HG03558 (cell line): ENCODE results near the gene VWA2.

ENCODE experiments used
- ATAC-seq: cut with Tn5 transposase; IDR thresholded peaks from one replicate; pipeline ENCODE4 v1.9.1; 2021; ENCODE audit warnings: moderate number of reproducible peaks; ENCODE audit not compliant: unreplicated experiment; ENCODE audit errors: extremely low read depth

VWA2 gene

DNA sequence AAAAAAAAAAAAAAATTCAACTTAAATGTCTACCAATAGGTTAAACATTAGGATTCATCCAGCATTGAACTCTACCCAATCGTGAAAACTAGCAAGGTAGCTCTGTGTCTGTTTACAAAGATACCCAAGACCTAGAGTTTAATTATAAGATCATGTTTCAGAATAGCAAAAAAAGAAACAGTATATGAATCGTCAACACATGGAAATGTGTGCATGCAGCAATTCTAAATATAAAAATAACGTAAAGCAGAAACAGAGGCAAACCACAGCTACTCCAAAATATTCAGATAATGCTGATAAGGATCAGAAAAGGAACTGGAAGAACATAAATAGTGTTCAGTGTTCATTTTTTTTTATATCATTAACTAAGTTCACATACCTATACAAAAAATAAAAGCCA, 96.6 kb downstream of the VWA2 start:
- no peak for ATAC-seq

GRCh38 chr10:114336823-114337509, 97.9 kb downstream of the VWA2 start:
- ATAC-seq, result no peak

DNA sequence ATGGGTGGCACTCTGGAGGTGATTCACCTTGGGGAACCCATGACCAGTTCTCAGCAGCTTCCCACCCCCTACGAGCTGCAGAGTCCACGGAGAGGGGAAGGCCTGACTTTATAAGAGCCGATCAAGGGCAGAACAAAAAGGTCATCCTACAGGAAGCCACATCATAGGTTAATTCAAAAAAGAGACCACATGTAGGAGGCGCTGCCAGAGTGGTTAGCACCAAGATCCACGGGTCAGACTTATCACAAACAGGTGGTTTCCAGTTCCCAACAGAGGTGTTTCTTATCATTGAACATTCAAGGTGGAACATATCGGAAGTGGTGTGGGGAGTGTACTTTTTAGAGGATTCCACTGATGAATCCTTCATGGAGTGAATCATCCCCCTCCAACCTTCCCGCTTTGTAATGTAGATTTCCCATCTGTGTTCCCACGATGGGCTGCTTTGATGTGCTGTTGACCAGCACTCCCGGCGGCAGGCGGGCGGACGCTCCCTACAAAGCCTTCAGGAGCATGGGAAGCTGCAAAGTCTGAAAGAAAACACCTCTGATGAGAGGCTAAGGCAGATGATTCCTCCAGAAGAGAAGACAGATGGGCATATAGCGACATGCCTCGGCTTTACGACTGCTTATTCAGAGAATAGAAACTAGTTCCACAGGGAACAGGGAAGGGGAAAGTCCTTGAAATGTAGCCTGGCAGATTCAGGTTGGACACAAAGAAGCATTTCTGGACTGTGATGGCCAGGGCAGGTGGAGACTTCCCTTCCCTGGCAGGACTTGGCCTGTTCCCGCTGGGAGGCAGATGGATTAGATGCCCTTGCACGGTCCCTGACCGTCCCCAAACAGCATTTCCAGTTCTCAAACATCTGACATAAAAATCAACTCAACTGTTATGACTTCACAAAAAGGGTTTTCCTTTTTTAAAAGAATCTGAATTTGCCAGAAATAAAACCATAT, 98.7 kb downstream of the VWA2 start:
- no peak for ATAC-seq

- no peak for ATAC-seq
Measured at GRCh38 chr10:114340816-114341215, 101.8 kb downstream of the VWA2 start.
